Neural cell (in vitro differentiated cells): ENCODE measurements around the gene GPRIN1. TPM values are rescaled to one million over a fixed set of nuclear protein-coding genes. Genes with fewer than 3 reads are reported as not detected.
A peak's percentile ranks its signal among the peaks of the same experiment; 100 is the strongest.

ENCODE experiments used
- H2AFZ ChIP-seq: fragments of 200-600, 300-800 bp; sonication (generic), shearing (Covaris generic); 2 replicates; pipeline ENCODE4 v1.6.0; 2014; ENCODE audit warnings: low read depth, mild to moderate bottlenecking, antibody characterized with exemption, low read length, moderate library complexity
- H3F3A ChIP-seq: fragments of 200-600 bp; shearing (Covaris generic); 2 replicates; pipeline ENCODE4 v1.6.1; 2016; ENCODE audit warnings: mild to moderate bottlenecking, moderate library complexity, mixed read lengths, antibody characterized with exemption, low read length; ENCODE audit not compliant: insufficient read depth, poor library complexity, severe bottlenecking
- H3K27ac ChIP-seq: fragments of 200-600, 300-800 bp; sonication (generic), shearing (Covaris generic); 2 replicates; pipeline ENCODE4 v1.5.1; 2014; ENCODE audit warnings: mild to moderate bottlenecking, low read length, moderate library complexity
- H3K27me3 ChIP-seq: fragments of 300-800, 200-600 bp; sonication (generic), shearing (Covaris generic); 2 replicates; pipeline ENCODE4 v1.6.0; 2014; ENCODE audit warnings: mild to moderate bottlenecking, low read depth, low read length, moderate library complexity; ENCODE audit not compliant: insufficient read depth
- H3K36me3 ChIP-seq: fragments of 300-800, 200-600 bp; sonication (generic), shearing (Covaris generic); 2 replicates; pipeline ENCODE4 v1.5.1; 2014; ENCODE audit warnings: mild to moderate bottlenecking, antibody characterized with exemption, low read length, moderate library complexity; ENCODE audit not compliant: insufficient read depth
- H3K4me2 ChIP-seq: fragments of 300-800, 200-600 bp; sonication (generic), shearing (Covaris generic); 2 replicates; pipeline ENCODE4 v1.6.0; 2014; ENCODE audit warnings: mild to moderate bottlenecking, low read length
- H3K4me3 ChIP-seq: fragments of 300-800, 200-600 bp; sonication (generic), shearing (Covaris generic); 2 replicates; pipeline ENCODE4 v1.5.1; 2014; ENCODE audit warnings: mild to moderate bottlenecking, low read length, moderate library complexity
- H3K79me2 ChIP-seq: fragments of 200-600 bp; shearing (Covaris generic); replicated peaks from 2 replicates; pipeline ENCODE4 v1.6.0; 2014; ENCODE audit warnings: mild to moderate bottlenecking, low read length, moderate library complexity; ENCODE audit not compliant: insufficient read depth
- H3K9ac ChIP-seq: fragments of 300-800, 200-600 bp; sonication (generic), shearing (Covaris generic); 2 replicates; pipeline ENCODE4 v1.6.1; 2016; ENCODE audit warnings: mild to moderate bottlenecking, low read length, mixed read lengths
- H3K9me2 ChIP-seq: fragments of 200-600 bp; shearing (Covaris generic); 2 replicates; pipeline ENCODE4 v1.6.1; 2016; ENCODE audit warnings: mild to moderate bottlenecking, low read length, mixed read lengths; ENCODE audit not compliant: insufficient read depth
- H3K9me3 ChIP-seq: fragments of 200-600, 300-800 bp; sonication (generic), shearing (Covaris generic); 2 replicates; pipeline ENCODE4 v1.6.1; 2016; ENCODE audit warnings: mild to moderate bottlenecking, mixed run types, low read length, moderate library complexity, mixed read lengths
- H4K20me1 ChIP-seq: fragments of 200-600 bp; shearing (Covaris generic); 2 replicates; pipeline ENCODE4 v1.6.1; 2016; ENCODE audit warnings: mild to moderate bottlenecking, mixed run types; ENCODE audit not compliant: insufficient read depth
- CTCF ChIP-seq: fragments of 450-650 bp; IDR thresholded peaks from 2 replicates; pipeline ENCODE4 v1.5.1; 2014; ENCODE audit warnings: antibody characterized with exemption, mild to moderate bottlenecking, moderate library complexity; ENCODE audit not compliant: poor library complexity, severe bottlenecking
- EP300 ChIP-seq: fragments of 450-650 bp; conservative IDR thresholded peaks from 2 replicates; pipeline ENCODE4 v1.6.1; 2014; ENCODE audit warnings: antibody characterized with exemption, mild to moderate bottlenecking, moderate library complexity; ENCODE audit not compliant: poor library complexity, severe bottlenecking
- EZH2 ChIP-seq: fragments of 200-600, 300-800 bp; shearing (Covaris generic), sonication (generic); IDR thresholded peaks from 2 replicates; pipeline ENCODE4 v1.6.1; 2014; ENCODE audit warnings: antibody characterized with exemption, low read length, borderline replicate concordance, mild to moderate bottlenecking; ENCODE audit not compliant: insufficient read depth, poor library complexity, severe bottlenecking
- MXI1 ChIP-seq: fragments of 450-650 bp; conservative IDR thresholded peaks from 2 replicates; pipeline ENCODE4 v1.6.1; 2014; ENCODE audit warnings: antibody characterized with exemption, mild to moderate bottlenecking; ENCODE audit not compliant: poor library complexity, severe bottlenecking
- POLR2AphosphoS5 ChIP-seq: IDR thresholded peaks from 2 replicates; pipeline ENCODE4 v1.6.1; 2012
- RAD21 ChIP-seq: fragments of 450-650 bp; conservative IDR thresholded peaks from 2 replicates; pipeline ENCODE4 v1.6.1; 2014; ENCODE audit warnings: antibody characterized with exemption, mild to moderate bottlenecking, moderate library complexity
- SMC3 ChIP-seq: fragments of 450-650 bp; conservative IDR thresholded peaks from 2 replicates; pipeline ENCODE4 v1.6.1; 2014; ENCODE audit warnings: antibody characterized with exemption, mild to moderate bottlenecking, moderate library complexity; ENCODE audit not compliant: poor library complexity
- TAF1 ChIP-seq: IDR thresholded peaks from 2 replicates; pipeline ENCODE4 v1.6.1; 2012; ENCODE audit warnings: low read depth
- polyA plus RNA-seq: library from polyadenylated mRNA; depleted of rRNA; stranded (reverse); fragments of >200 nt; gene quantifications from 2 replicates; pipeline ENCODE4 v1.2.3, GENCODE V29; 2014
- TF ChIP-seq, protein P1 (sequence below): IDR thresholded peaks from 2 replicates; pipeline ENCODE4 v1.6.1; 2012; ENCODE audit warnings: borderline replicate concordance

Gene GPRIN1
- polyA plus RNA-seq, 1 donor from 2014 or later: 32.3 TPM

DNA sequence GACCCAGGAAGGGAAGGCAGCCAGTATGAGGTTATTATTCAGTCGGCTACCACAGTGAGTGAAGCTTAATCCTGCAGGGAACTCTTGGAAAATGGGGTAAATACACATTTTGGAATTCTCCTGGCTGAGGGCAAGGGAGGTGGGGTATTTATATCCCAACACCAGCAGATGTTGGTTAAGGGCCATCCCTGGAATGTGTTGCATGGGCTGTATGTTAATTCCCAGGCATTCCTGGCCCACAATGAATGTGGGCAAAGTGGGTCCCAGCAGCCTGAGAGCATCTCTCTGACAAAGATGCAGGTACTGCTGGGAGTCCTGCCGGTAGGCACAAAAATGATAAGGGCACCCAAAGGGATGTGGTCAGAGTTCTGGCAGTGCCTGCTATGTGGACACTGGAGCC lies 2.9 kb upstream of the GPRIN1 start:
- Histone ChIP-seq H3K4me3 (no peak overlapping the region), H3K27me3 (peaks cover 18% of the 10 kb centered on the region), H3K4me2 (no peak overlapping the region), H3F3A (no peaks in the 10 kb centered on the region), H3K9me3 (no peaks in the 10 kb centered on the region), H3K9me2 (no peaks in the 10 kb centered on the region), H4K20me1 (no peaks in the 10 kb centered on the region), H3K36me3 (no peaks in the 10 kb centered on the region), H3K79me2 (peaks cover 17% of the 10 kb centered on the region), H3K27ac (no peak overlapping the region), H3K9ac (no peak overlapping the region), H2AFZ (no peak overlapping the region)
- TF ChIP-seq RAD21 (no peak), TAF1 (no peak), CTCF (no peak), MXI1 (no peak), POLR2AphosphoS5 (no peak), EZH2 (no peak), SMC3 (no peak)
- TF ChIP-seq, protein P1, sequence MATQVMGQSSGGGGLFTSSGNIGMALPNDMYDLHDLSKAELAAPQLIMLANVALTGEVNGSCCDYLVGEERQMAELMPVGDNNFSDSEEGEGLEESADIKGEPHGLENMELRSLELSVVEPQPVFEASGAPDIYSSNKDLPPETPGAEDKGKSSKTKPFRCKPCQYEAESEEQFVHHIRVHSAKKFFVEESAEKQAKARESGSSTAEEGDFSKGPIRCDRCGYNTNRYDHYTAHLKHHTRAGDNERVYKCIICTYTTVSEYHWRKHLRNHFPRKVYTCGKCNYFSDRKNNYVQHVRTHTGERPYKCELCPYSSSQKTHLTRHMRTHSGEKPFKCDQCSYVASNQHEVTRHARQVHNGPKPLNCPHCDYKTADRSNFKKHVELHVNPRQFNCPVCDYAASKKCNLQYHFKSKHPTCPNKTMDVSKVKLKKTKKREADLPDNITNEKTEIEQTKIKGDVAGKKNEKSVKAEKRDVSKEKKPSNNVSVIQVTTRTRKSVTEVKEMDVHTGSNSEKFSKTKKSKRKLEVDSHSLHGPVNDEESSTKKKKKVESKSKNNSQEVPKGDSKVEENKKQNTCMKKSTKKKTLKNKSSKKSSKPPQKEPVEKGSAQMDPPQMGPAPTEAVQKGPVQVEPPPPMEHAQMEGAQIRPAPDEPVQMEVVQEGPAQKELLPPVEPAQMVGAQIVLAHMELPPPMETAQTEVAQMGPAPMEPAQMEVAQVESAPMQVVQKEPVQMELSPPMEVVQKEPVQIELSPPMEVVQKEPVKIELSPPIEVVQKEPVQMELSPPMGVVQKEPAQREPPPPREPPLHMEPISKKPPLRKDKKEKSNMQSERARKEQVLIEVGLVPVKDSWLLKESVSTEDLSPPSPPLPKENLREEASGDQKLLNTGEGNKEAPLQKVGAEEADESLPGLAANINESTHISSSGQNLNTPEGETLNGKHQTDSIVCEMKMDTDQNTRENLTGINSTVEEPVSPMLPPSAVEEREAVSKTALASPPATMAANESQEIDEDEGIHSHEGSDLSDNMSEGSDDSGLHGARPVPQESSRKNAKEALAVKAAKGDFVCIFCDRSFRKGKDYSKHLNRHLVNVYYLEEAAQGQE: no peak

- Histone ChIP-seq H3F3A (no peaks in the 10 kb centered on the region), H3K9me2 (no peaks in the 10 kb centered on the region), H3K4me3 (no peak overlapping the region), H3K9me3 (no peaks in the 10 kb centered on the region), H3K4me2 (no peak overlapping the region), H3K27ac (no peak overlapping the region), H3K27me3 (peaks cover 18% of the 10 kb centered on the region), H3K79me2 (peaks cover 21% of the 10 kb centered on the region), H3K9ac (no peak overlapping the region), H2AFZ (no peak overlapping the region), H4K20me1 (no peaks in the 10 kb centered on the region), H3K36me3 (no peaks in the 10 kb centered on the region)
- no peak for TF ChIP-seq EZH2
- no peak for TF ChIP-seq POLR2AphosphoS5
- TF ChIP-seq EP300: no peak
- no peak for TF ChIP-seq TAF1
Measured at GRCh38 chr5:176612008-176612407, 2.1 kb upstream of the GPRIN1 start.

GRCh38 chr5:176611435-176611834 lies 1.5 kb upstream of the GPRIN1 start:
- H3K4me2 ChIP-seq: no peak overlapping the region
- TF ChIP-seq, protein P1: peak; percentile 72
- no peak for TF ChIP-seq POLR2AphosphoS5
- no peak overlapping the region for H2AFZ ChIP-seq
- H3K9me3 ChIP-seq: no peaks in the 10 kb centered on the region
- H3F3A ChIP-seq: no peaks in the 10 kb centered on the region
- H4K20me1 ChIP-seq: no peaks in the 10 kb centered on the region
- H3K4me3 ChIP-seq: no peak overlapping the region
- no peaks in the 10 kb centered on the region for H3K9me2 ChIP-seq
- H3K36me3 ChIP-seq: no peaks in the 10 kb centered on the region
- peaks cover 25% of the 10 kb centered on the region for H3K79me2 ChIP-seq
- no peak overlapping the region for H3K27ac ChIP-seq
- H3K9ac ChIP-seq: no peak overlapping the region
- H3K27me3 ChIP-seq: peaks cover 18% of the 10 kb centered on the region
